GM21390 (cell line): ENCODE results near the gene ANO3.
"Not testable (repeated sequence)": the region's sequence is repeated elsewhere in the genome, so short reads cannot be mapped to it uniquely, and the experiment has no call there.

Source experiments
- ATAC-seq: cut with Tn5 transposase; IDR thresholded peaks from one replicate; pipeline ENCODE4 v1.9.1; 2021; ENCODE audit not compliant: unreplicated experiment

ANO3 gene

GRCh38 chr11:26620282-26621045, 288.5 kb downstream of the ANO3 start:
- no peak for ATAC-seq

- ATAC-seq: no peak
Observed at GRCh38 chr11:26621132-26621531, 289.2 kb downstream of the ANO3 start.

- no peak for ATAC-seq
Observed at GRCh38 chr11:26622181-26622580, 290.3 kb downstream of the ANO3 start.

DNA sequence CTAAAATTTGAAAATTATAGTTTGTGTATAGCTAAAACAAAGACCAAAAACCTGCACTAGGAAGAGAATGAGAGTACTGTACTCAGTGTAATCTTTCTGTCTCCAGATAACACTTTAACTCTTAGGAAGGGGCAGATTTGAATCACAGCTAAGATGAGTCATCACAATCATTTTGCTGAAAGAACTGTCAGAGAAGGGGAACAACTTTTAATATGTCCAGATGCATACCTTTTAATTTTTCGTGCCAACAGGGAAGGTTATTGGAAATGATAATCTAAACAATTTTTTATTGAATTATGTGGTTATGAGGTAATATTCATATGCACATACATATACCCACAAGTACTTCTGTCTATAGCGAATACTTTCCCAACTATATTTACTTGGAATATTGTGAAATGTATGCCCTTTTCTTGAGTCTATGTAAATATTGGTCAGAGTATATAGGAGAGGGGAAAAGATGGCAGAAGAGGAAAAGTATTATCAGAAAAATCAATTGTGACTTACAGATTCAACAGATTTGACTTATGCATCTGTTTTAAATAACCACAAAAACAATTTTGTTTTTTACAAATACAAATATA, 291.2 kb downstream of the ANO3 start:
- ATAC-seq: no peak

GRCh38 chr11:26626346-26626745, 294.4 kb downstream of the ANO3 start:
- no peak for ATAC-seq

GRCh38 chr11:26632691-26633159, 300.8 kb downstream of the ANO3 start:
- ATAC-seq: peak; percentile 74

DNA sequence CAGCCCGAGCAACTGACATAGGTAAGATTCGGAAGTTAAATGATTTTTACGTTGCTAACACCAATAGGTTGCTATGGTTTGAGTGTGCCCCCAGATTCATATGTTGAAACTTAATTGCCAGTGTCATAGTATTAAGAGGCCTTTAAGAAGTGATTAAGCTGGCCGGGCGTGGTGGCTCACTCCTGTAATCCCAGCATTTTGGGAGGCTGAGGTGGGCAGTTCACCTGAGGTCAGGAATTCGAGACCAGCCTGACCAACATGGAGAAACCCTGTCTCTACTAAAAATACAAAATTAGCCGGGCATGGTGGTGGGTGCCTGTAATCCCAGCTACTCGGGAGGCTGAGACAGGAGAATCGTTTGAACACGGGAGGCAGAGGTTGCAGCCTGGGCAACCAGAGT, 311.4 kb downstream of the ANO3 start:
- not testable (repeated sequence) for ATAC-seq

GRCh38 chr11:26649884-26650283, 318.0 kb downstream of the ANO3 start:
- peak; percentile 96 for ATAC-seq

GRCh38 chr11:26651916-26652315, 320.0 kb downstream of the ANO3 start:
- ATAC-seq: no peak

- no peak for ATAC-seq
Observed at GRCh38 chr11:26655287-26655686, 323.4 kb downstream of the ANO3 start.

DNA sequence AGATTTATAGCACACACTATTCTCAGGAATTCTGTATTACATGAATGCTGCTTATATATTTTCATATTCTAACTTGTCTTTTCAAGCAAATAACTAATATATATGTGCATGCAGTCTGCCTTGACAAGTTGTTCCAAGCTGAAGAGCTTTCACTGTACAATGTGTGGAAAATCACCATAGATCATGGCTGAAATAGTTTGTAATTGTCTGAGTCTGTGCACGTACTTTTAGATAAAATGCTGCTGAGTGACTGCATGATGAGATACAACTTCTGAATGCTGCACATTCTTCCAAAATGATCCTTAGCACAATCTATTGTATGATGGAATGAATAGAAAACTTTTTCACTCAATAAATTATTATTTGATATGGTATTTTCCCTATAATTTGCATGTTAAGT, 331.0 kb downstream of the ANO3 start:
- no peak for ATAC-seq

- ATAC-seq: no peak
Observed at GRCh38 chr11:26665036-26665435, 333.1 kb downstream of the ANO3 start.

DNA sequence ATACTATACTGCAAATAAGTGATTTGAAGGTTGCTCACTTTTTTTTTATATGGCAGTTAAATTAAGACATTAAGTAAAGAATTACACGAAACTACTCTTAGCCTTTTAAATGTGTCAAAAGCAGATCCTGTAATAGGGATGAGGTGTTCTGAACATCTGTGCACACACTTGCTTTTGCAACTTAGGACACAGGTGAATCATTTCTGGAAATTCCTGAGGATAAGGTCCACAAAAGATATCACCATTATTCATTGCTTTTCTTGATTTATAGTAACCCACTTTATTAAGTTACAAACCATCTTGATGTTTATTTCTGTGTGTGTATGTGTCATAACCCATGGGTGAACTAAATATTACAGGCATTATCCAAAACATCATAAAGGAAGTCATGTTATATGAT, 334.0 kb downstream of the ANO3 start:
- no peak for ATAC-seq

- ATAC-seq: no peak
Observed at GRCh38 chr11:26675233-26675928, 343.5 kb downstream of the ANO3 start.

- ATAC-seq: no peak
Observed at GRCh38 chr11:26676641-26677040, 344.7 kb downstream of the ANO3 start.

DNA sequence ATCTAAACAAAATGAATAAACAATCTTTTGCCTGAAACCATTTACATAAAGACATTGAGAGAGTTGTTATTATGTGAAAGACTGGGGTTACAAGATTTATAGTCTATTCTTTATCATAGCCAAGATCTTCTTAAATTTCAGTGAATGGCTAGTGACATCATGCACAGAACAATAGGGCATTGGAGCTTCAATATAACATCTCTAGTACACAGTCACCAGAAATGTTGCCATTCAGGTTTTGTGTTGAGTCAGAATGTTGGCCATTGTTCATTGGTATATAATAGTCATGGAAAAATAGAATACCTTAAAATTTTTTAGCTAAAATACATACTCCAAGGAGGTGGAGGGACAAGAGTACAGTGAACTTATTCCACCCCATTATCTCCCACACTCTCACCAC, 345.6 kb downstream of the ANO3 start:
- ATAC-seq: no peak

- ATAC-seq: no peak
Observed at GRCh38 chr11:26687351-26687750, 355.4 kb downstream of the ANO3 start.

GRCh38 chr11:26688701-26689100, 356.8 kb downstream of the ANO3 start:
- no peak for ATAC-seq

DNA sequence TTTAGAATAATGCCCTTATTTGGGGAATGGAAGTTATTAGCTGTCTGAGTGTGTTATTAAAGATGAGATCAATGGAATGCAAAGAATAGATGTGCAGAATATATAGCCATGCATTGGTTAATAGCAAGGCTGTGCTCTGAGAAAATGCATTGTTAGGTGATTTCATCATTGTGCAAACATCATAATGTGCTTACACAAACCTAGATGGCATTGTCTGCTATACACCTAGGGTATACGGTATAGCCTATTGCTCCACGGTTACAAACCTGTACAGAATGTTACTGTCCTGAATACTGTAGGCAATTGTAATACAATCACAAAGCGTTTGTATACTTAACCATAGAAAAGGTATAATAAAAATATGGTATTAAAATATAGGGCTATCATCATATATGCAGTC, 364.4 kb downstream of the ANO3 start:
- ATAC-seq: no peak

GRCh38 chr11:26698224-26698623, 366.3 kb downstream of the ANO3 start:
- ATAC-seq: no peak

DNA sequence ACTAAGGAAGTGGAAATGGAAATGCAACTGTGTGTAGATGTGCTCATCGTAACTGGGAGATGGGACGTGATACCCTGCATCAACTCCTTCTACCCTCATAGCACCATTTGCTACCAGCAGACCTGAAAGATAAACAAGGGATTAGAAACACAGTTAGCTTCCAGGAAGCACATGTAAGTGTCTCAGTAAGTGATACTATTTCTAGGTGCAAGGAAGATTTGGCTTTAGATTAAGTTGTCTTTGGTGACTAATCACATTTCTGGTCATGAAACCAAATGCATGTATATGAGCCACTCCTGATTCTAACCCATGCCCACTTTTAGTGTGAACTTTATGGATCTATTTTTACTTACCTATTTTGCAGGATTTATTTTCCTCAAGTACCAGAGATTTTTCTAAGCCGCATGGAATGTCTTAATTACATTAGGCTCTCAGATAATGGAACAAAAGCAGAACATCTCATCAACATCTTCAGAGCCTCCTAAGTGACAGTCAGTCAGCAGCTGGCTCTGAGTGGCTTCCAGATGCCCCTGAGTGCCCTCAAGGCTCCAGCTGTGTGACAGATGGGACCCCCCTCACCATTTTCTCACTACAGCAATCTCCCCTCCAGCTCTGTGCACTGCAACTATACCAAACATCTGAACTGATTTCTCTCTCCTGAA, 368.8 kb downstream of the ANO3 start:
- ATAC-seq: no peak

GRCh38 chr11:26702406-26702805, 370.5 kb downstream of the ANO3 start:
- ATAC-seq: no peak
